ENCODE measurements around the gene DLGAP1.

Gene DLGAP1

DNA sequence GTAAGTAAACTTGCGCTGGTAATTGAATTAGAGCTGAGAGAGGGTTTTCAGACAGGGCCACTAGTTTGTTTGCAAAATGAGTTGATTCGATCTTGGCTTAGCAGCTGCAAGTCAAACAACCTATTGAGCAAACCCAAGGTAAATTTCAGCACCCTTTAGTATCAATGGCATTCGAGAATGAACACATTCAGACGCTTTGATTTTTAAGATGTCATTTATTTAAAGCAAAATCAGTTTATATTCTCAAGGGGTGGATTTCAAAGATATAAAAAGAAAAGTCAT, 960.9 kb downstream of the DLGAP1 start:
- Histone ChIP-seq H3K36me3 (no peaks in the 10 kb centered on the region), H3K27me3 (no peaks in the 10 kb centered on the region; the same call in none of the 2 replicates), H3K9me3 (no peaks in the 10 kb centered on the region), H3K4me3 (ENCODE audit: low read depth, low read length) (no peak overlapping the region), H3K4me1 (no peaks in the 10 kb centered on the region)
- TF ChIP-seq, protein P1, sequence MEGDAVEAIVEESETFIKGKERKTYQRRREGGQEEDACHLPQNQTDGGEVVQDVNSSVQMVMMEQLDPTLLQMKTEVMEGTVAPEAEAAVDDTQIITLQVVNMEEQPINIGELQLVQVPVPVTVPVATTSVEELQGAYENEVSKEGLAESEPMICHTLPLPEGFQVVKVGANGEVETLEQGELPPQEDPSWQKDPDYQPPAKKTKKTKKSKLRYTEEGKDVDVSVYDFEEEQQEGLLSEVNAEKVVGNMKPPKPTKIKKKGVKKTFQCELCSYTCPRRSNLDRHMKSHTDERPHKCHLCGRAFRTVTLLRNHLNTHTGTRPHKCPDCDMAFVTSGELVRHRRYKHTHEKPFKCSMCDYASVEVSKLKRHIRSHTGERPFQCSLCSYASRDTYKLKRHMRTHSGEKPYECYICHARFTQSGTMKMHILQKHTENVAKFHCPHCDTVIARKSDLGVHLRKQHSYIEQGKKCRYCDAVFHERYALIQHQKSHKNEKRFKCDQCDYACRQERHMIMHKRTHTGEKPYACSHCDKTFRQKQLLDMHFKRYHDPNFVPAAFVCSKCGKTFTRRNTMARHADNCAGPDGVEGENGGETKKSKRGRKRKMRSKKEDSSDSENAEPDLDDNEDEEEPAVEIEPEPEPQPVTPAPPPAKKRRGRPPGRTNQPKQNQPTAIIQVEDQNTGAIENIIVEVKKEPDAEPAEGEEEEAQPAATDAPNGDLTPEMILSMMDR (IDR thresholded peaks at IDR 0.05; ENCODE audit: low read depth, low read length) = no peak
- DNase-seq = no peak

DNA sequence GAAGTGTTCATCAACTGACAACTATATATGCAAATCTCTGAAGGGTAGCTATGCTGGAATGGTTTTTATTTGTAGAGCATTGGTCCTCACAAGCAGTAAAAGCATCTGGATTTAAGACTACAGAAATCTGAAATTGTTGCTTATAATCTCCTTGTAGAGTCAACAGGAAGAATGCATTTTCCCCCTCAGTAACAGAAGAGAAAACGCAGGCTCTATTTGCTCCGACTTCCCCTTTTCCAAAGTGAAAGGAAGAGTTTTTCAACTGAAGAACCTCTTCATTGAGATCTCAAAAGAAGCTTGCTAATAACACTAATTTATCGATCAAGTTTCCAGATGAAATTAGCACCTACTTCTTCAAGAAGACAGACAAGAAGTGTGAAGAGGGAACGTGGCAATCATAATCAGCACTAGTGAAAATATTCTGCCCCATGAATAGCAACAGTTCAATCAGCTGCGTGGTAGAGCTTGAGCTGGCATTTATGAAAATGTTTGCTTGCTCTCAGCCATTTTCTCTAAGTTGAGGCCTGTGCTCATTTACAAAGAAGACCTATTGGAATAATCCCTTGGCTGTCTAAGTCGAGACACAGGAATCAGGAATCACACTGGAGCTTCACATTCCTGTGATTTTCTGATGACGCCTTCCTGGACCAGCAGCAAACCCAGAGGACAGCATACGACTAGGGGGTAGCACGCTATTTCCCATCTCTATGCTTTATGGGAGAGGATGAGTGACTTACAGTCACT, 961.4 kb downstream of the DLGAP1 start:
- DNase-seq = no peak
- Histone ChIP-seq H3K4me1 (no peaks in the 10 kb centered on the region), H3K36me3 (no peaks in the 10 kb centered on the region), H3K9me3 (no peaks in the 10 kb centered on the region), H3K4me3 (ENCODE audit: low read depth, low read length) (no peak overlapping the region), H3K27me3 (no peaks in the 10 kb centered on the region; the same call in 1 of the 2 replicates)
- TF ChIP-seq, protein P1 (IDR thresholded peaks at IDR 0.05; ENCODE audit: low read depth, low read length) = no peak

DNA sequence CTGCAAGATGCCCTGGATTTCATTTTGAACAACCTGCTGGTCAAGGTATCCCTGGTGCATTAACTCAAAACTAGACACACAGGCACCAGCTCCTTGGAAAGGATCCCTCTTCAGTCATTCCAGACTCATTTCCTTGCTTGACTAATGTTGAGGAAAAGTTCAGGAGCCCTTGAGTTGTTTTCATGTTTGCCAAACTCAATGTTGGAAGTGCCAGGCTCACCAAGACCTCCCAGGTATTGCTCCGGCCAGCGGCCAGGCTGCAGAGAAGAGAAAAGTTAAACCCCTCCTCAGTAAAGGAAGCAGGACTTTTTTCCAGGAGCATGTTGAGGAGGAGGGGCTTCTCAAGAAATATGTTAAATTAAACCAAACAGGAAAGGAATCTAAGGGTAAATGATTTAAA, 962.4 kb downstream of the DLGAP1 start:
- TF ChIP-seq, protein P1 (IDR thresholded peaks at IDR 0.05; ENCODE audit: low read depth, low read length) = no peak
- Histone ChIP-seq H3K4me3 (ENCODE audit: low read depth, low read length) (no peak overlapping the region), H3K27me3 (no peaks in the 10 kb centered on the region), H3K4me1 (no peaks in the 10 kb centered on the region), H3K36me3 (no peaks in the 10 kb centered on the region), H3K9me3 (no peaks in the 10 kb centered on the region)
- DNase-seq = no peak

DNA sequence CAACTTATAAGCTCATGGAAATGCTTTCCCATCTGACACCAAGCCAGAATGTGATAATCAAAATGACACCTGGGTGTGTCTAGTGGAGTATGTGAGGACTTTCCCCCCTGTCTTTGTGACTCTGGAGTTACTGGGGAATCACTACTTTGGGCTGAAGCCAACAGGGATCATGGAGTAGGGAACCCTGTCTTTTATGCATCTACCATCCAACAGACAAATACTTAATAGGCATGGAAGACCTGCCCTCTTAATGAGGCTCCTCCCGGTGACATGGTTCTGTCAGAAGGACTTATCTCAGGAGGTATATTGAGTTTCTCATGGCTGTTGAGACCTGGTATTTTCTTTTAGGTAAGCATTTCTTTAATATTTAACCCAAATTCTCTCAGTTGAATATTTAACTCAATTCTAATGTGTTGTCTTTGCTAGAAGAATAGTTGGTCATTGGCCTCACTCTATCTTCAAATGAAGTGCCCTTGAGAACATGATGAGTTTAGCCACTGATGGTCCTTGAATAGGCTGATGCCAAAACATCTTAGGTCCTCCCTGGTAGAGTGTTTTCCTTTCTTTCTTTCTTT, 963.0 kb downstream of the DLGAP1 start:
- Histone ChIP-seq H3K36me3 (no peaks in the 10 kb centered on the region), H3K27me3 (no peaks in the 10 kb centered on the region), H3K4me1 (no peaks in the 10 kb centered on the region), H3K4me3 (ENCODE audit: low read depth, low read length) (no peak overlapping the region), H3K9me3 (no peaks in the 10 kb centered on the region)
- no peak for DNase-seq
- TF ChIP-seq, protein P1 (IDR thresholded peaks at IDR 0.05; ENCODE audit: low read depth, low read length) = no peak

DNA sequence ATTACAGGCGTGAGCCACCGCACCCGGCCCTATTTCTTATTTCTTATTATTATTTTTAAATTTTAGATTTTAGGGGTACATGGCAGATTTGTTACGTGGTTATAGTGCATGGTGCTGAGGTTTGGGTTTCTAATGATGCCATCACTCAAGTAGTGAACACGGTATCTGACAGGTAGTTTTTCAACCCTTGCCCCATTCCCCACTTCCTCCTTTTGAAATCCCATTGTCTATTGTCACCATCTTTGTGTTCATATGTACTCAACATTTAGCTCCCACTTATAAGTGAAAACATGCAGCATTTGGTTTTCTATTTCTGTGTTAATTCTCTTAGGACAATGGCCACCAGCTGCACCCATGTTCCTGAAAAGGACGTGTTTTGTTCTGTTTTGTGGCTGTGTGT, 965.6 kb downstream of the DLGAP1 start:
- TF ChIP-seq, protein P1 (IDR thresholded peaks at IDR 0.05; ENCODE audit: low read depth, low read length) = no peak
- no peak for DNase-seq
- Histone ChIP-seq H3K9me3 (no peaks in the 10 kb centered on the region), H3K4me1 (no peaks in the 10 kb centered on the region), H3K4me3 (ENCODE audit: low read depth, low read length) (no peak overlapping the region), H3K36me3 (no peaks in the 10 kb centered on the region), H3K27me3 (no peaks in the 10 kb centered on the region)

DNA sequence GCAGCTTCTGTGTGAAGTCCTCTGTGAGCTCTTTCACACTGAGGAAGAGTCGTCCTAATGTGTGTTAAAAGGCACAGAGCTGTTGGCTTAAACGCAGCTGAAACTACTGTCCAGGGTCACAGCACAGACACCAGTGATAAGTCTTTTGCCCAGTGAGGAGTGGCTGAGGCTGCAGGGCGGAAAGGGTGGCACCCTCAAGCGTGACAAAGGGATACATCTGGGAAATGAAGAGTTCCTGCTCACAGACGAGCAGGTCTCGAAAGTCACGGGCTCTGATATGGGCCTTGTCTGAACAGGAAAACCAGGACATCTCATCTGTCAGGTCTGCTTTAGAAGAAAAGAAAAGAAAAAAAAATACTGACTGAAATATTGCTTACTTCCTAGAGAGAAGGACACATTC, 968.6 kb downstream of the DLGAP1 start:
- no peaks in the 10 kb centered on the region for H3K36me3 ChIP-seq
- TF ChIP-seq, protein P1 (IDR thresholded peaks at IDR 0.05; ENCODE audit: low read depth, low read length) = no peak
- H3K27me3 ChIP-seq = no peaks in the 10 kb centered on the region
- no peaks in the 10 kb centered on the region for H3K9me3 ChIP-seq
- no peaks in the 10 kb centered on the region for H3K4me1 ChIP-seq
- H3K4me3 ChIP-seq (ENCODE audit: low read depth, low read length) = no peak overlapping the region
- DNase-seq = no peak
